HTERT RPE-1 (cell line): ENCODE measurements around the gene RFK.

Source experiments
- in situ Hi-C: fragments of 300-500 bp; cut with MboI; formaldehyde crosslinking; loops from 4 replicates; pipeline ENCODE4 v1.14.3; 2020; ENCODE audit warnings: low sequenced_read_pairs

The RFK gene

DNA sequence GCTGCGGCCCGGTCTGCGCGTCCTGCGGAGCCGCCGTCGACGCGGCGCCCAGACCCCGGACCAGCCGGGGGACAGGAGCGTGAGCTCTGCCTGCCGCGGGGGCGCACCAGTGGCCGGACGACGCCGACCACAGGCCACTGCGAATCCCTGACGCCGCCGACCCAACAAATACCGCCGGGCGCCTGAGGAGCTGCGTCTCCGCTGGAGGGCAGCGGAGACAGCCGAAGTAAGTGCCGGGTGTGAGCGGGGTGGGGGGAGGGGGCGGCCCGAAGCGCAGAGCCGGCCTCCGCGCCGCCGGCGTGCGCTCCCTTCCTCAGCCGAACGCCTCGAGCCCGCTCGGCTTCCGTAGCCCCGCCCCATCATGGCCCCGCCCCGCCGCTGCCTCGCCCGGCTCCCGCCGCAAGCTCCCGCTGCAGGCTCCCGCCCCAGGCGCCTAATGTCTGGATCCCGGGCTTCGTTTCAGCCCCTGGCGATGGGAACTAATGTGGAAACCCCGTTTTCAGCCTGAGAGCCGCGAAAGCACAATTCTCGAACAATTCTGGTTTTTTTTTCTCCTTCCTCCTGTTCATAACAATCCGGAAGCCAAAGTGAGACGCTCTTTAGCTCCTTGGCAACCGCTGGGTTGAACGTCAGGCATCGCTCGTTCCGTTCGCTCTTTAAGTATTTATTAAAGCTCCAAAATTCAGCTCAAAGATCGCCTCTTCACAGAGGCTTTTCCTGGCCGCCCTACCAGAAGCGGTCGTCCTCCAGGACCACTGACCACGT lies at the start of gene RFK:
RFK (minus strand) TSS at position 232 of the 765 bp plus-strand sequence. CDS start 255 bp downstream, outside the sequence.
- in situ Hi-C loops, result no loop called here

DNA sequence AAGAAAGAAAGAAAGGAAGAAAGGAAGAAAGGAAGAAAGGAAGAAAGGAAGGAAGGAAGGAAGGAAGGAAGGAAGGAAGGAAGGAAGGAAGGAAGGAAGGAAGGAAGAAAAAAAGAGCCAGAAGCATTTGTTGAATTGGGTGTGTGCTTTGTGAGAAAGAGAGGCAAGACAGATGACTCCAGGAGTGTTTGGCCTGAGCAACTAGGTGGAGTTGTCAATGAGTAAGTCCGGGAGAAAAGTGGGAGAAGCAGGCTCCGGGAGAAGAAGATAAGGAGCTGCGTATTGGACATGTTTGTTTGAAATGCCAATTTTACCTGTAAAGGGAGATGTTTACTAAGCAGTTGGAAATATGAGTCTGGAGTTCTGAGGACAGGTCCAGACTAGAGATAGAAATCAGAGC lies 49.7 kb upstream of the RFK start:
- in situ Hi-C loops, result loop anchor here (25.0 kb wide), 1 partner anchor 268 kb away; no protein-coding TSS in a partner anchor

DNA sequence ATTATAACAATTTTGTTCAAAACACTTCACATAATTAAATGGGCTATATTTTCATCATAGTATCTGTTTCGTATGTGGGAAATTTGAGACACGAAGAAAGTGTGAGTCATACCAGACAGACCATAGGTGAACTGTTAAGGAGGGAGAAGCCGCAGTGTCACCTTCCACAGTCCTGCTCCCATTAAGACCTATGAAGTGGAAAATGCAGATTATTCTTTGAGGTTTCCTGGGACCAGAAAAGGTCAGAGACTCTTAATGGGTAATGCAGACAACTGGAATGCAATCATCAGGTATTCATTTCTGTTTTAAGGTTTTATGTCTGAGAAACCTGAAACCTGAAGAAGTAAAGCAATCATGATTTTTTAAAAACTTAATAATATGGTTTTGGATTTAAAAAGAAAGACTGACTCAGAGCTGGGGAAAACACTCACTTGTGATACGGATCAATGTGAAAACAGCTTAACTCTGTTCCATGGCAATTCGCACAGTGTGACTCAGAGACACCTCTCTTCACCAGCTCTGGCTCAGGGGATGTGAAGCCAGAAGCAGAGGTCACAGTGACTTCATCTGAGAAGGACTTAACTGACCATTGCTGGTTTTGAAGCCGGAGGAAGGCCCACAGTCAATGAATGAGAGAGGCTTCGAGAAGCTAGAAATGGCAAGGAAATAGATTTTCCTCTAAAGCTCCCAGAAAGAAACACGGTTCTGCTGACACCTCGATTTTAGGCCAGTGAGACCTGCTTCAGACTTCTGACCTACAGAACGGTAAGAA lies 47.5 kb upstream of the RFK start:
- in situ Hi-C loops, result loop anchor here (25.0 kb wide), 1 partner anchor 271 kb away; no protein-coding TSS in a partner anchor

DNA sequence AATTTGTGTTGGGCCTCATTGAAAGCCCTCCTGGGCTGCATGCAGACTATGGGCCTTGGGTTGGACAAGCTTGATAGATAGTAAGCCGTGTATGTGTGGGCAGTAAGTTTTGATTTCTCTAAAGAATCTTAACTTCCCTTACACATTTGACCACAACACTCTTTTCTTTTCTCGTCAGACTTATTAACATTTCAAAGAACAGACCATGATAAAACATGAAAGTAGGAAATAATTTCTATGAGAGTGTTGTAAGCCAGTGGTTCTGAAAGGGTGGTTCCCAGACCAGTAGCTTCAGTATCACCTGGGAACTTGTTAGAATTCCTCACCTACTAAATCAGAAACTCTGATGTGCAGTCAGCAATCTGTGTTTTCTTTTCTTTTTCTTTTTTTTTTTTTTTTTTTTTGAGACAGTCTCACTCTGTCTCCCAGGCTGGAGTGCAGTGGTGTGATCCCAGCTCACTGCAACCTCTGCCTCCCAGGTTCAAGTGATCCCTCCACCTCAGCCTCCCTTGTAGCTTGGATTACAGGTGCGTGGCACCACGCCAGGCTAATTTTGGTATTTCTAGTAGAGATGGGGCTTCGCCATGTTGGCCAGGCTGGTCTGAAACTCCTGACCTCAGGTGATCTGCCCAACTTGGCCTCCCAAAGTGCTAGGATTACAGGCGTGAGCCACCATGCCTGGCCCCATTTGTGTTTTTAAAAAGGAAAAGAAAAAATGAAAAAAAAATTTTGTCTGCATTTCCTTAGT lies 44.8 kb upstream of the RFK start:
- in situ Hi-C loops, result loop anchor here (25.0 kb wide), 1 partner anchor 273 kb away; no protein-coding TSS in a partner anchor

DNA sequence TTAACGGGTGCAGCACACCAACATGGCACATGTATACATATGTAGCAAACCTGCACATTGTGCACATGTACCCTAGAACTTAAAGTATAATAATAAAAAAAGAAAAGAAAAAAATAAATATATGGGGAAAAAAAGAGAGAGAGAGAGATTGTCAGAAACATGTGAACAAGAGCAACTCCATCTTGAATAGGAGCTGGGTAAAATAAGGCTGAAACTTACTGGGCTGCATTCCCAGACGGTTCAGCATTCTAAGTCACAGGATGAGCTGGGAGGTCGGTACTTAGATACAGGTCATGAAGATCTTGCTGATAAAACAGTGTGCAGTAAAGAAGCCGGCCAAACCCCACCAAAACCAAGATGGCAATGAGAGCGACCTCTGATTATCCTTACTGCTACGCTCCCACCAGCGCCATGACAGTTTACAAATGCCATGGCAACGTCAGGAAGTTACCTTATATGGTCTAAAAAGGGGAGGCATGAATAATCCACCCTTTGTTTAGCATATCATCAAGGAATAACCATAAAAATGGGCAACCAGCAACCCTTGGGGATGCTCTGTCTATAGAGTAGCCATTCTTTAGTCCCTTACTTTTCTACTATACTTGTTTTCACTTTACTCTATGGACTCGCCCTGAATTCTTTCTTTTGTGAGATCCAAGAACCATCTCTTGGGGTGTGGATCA lies 42.9 kb upstream of the RFK start:
- in situ Hi-C loops, result loop anchor here (25.0 kb wide), 1 partner anchor 275 kb away; no protein-coding TSS in a partner anchor

DNA sequence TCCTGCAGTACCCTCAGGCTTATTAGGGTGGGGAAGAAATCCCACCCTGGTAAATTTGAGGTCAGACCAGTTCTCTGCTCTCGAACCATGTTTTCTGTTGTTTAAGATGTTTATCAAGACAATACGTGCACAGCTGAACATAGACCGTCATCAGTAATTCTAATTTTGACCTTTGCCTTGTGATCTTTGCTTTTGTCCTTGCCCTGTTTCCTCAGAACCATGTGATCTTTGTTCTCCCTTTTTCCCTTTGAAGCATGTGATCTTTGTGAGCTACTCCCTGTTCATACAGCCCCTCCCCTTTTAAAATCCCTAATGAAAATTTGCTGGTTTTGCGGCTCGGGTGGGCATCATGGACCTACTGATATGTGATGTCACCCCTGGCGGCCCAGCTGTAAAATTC lies 40.7 kb upstream of the RFK start:
- in situ Hi-C loops, result loop anchor here (25.0 kb wide), 1 partner anchor 277 kb away; no protein-coding TSS in a partner anchor

DNA sequence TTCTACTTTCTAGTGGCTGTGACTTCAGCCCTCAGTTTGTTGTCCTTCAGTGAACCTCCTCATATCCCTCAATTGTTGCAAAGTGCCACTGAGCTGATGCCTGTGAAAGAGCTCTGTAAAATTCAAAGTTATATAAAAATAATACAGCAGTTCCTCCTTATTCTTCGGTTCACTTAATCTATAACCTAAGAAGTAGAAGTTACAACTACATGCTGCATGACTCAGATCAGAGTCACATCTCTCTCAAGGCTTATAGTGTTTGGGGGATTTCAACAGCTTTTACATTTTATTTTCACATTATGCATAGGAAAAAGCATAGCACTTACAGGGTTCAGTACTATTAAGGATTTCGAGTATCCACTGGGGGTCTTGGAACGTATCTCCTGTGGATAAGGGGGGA lies 39.6 kb upstream of the RFK start:
- in situ Hi-C loops, result loop anchor here (25.0 kb wide), 1 partner anchor 278 kb away; no protein-coding TSS in a partner anchor

DNA sequence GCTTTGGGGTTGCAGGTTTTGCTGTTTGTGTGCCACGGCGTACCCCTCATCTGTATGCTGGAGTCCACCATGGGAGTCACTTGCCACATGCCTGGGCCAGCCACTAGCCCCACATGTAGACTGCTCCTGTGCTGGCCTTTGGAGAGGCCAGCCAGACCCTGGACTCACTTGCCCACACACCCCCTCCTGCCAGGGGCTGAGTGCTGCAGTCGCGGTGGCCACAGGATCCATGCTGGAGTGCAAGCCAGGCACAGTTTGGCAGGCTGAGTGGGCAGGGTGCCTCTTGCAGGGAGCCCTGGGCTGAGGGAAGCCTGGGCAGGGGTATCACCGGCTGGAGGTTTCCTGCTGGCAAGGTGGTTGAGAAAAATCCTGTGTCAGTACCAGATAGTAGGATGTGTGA lies 39.2 kb upstream of the RFK start:
- in situ Hi-C loops, result loop anchor here (25.0 kb wide), 1 partner anchor 279 kb away; no protein-coding TSS in a partner anchor

DNA sequence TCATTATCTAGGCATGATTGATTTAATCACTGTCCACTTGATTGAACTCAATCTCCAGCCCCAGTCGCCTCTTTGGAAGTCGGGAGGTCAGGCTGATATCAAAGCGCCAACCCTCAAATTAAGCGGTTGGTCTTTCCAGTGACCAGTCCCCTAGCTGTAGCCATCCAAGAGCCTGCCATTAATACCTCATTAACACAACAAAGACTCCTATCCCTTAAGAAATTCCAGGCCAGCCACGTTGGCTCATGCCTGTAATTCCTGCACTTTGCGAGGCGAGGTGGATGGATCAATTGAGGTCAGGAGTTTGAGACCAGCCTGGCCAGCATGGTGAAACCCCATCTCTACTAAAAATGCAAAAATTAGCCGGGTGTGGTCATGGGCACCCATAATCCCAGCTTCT lies 37.4 kb upstream of the RFK start:
- in situ Hi-C loops, result loop anchor here (25.0 kb wide), 1 partner anchor 281 kb away; no protein-coding TSS in a partner anchor

DNA sequence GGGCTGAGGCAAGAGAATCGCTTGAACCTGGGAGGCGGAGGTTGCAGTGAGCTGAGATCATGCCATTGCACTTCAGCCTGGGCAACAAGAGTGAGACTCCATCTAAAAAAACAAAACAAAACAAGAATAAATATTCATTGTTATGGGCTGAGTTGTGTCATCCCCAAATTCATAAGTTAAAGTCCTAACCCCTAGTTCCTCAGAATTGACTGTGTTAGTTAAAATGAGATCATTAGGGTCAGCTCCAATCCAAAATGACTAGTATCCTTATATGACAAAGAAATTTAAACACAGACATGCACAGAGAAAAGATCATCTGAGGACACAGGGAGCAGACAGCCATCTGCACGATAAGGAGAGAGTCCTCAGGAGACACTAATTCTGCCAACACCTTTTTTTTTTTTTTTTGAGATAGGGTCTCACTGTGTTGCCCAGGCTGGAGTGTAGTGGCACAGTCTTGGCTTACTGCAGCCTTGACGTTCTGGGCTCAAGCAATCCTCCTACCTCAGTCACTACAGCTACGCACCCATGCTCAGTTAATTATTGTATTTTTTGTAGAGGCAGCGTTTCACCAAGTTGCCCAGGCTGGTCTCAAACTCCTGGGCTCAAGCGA lies 32.7 kb upstream of the RFK start:
- in situ Hi-C loops, result loop anchor here (25.0 kb wide), 1 partner anchor 285 kb away; no protein-coding TSS in a partner anchor

DNA sequence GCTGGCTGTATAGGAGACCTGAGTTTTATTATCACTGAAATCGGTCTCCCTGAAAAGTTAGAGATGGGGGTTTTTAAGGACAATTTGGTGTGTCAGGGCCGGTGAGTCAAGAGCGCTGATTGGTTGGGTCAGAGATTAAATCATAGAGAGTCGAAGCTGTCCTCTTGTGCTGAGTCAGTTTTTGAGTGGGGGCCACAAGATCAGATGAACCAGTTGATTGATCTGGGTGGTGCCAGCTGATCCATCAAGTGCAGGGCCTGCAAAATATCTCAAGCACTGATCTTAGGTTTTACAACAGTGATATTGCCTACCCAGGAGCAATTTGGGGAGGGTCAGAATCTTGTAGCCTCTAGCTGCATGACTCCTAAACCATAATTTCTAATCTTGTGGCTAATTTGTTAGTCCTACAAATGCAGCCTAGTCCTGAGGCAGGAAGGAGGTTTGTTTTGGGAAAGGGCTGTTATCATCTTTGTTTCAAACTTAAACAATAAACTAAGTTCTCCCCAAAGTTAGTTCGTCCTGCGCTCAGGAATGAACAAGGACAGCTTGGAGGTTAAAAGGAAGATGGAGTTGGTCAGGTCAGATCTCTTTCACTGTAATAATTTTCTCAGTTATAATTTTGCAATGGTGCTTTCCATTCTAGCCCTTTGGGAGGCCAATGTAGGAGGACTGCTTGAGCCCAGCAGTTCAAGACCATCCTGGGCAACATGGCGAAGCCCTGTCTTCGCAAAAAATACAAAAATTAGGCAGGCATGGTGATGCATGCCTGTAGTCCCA lies 31.6 kb upstream of the RFK start:
- in situ Hi-C loops, result loop anchor here (25.0 kb wide), 1 partner anchor 286 kb away; no protein-coding TSS in a partner anchor

DNA sequence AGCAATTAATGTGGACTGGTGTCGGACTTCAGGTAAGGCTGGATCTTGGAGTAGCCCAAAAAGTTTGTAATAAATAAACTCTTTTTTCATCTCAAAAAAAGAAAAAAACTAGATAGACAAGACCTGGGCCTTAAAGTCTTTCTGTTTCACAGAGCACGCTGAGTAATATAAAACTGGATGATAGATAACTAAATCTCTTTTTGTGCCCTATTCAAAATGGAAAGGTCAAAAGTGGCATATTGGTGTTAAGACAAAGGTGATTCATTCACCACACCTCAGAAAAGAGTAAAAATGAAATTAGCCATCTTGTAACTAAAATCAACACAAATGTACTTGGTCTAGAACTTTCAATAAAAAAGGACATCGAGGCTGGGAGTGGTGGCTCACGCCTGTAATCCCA lies 30.3 kb upstream of the RFK start:
- in situ Hi-C loops, result no loop called here

DNA sequence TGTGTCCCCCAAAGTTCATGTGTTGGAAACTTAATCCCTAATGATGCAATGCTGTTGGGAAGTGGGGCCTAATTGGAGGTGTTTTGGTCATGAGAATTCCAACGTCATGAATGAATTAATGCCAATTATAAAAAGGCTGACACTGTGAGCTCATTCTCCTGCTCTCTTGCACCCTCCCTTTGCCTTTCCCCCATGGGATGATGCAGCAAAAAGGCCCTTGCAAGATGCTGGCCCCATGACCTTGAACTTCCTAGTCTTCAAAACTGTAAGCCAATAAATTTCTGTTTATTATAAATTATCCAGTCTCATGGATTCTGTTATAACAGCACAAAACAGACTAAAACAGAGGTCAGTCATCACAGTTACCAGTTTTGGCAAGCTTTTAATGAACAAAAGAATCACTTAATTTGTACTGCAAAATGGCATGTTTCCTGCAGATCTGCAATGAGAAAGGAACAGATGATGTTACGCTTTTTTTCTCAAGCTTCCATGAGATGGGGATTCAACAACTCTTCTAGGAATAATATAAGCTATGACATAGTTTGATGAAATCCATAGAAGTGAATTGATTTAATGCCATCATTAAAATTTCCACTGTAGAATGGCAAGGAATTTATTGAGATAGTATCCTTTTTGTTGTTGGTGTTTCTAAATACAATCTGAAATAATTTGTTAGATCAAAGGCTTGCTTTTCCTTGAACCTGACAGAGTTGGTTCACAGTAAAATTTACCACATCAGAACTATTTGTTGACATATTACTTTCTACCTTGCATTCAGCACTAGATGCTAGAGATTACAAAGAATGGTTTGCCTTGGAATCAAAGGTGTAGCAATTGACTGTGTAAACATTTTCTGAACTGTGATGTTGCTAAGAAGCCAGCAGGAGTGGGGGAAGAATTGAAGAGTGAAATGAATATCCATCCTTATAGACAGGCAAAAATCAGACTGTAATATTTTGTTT lies 29.3 kb upstream of the RFK start:
- in situ Hi-C loops, result no loop called here

DNA sequence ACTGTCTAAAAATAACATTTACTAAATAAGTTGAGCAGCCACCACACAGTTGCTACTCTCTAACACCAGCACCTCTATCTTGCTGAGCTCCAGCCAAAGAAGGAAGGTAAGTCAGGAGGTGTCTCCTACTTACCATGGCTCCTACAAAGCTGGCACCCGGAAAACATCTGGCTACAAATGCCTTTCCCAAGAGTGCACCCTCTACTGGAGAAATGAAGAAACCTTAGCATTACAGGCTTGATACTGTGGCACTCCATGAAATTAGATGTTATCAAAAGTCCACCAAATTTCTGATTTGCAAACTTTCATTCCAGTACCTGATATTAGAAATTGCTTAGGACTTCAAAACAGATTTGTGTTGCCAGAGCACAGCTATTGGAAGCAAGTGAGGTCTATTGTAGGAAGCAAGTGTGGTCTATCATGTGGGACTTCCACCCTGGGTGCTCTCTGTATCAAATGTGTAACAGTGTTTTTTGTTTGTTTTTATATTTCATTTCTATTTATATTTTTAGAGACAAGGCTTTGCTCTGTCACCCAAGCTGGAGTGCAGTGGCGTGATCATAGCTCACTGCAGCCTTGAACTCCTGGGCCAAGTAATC lies 25.7 kb upstream of the RFK start:
- in situ Hi-C loops, result no loop called here

DNA sequence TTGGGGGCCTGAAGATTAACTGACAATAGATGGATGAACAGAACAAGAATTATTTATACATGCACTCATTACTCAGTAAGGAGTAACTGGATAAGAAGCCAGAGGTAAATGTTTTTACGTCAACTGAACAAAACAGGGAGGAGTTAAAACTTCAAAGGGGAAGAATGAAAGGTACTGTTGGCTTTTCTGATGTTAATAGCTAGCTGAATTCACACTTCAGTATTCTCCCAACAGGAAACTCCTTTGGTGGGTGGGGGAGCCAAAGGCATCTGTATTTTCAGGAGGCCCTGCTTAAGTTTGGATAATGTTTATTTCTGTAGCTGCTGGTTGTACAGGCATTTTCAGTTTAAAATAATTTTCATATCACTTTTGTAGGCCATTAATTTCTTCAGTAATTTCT lies 23.2 kb upstream of the RFK start:
- in situ Hi-C loops, result no loop called here

DNA sequence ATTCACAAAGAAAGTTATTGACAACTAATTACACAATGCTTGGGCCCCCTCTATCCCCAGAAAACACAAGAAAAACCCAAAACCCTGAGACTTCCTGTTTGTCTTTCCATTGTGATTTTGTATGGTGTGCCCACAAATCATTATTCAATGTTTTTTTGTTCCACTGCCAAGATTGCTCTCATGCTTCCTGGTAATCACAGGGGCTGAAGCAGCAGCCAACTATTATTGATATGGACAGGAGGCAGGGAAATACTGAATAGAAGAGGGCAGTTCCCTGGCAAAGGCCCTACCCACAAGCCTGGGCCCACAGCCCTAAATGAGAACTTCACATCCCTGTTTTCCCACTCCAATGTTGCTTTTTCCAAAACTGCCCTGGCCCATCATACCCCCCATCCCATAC lies 21.5 kb upstream of the RFK start:
- in situ Hi-C loops, result no loop called here

DNA sequence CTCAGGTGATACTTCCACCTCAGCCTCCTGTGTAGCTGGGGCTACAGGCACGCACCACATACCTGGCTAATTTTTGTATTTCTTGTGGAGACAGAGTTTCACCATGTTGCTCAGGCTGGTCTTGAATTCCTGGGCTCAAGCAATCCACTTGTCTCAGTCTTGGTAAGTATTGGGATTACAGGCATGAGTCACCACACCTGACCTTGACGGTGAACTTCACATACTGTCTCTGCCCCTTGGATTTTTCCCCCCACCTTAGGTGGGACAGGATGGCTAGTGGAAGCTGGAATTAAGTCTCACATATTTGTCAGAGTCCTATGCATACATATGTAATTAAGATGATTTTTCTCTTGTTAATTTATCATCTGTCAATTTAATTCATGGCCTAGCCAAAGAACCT lies 20.9 kb upstream of the RFK start:
- in situ Hi-C loops, result no loop called here

DNA sequence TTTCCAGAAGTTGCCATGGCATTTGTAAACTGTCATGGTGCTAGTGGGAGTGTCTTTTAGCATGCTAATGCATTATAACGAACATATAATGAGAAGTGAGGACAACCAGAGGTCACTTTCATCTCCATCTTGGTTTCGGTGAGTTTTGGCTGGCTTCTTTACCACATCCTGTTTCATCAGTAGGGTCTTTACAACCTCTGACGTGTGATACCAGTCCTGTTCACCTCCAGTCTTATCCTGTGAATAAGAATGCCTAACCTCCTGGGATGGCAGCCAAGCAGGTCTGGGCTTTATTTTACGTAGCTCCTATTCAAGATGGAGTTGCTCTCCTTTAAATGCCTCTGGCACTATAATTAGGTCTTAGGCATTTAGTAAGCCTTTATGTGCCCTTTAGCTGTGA lies 20.4 kb upstream of the RFK start:
- in situ Hi-C loops, result no loop called here
